HepG2 (cell line): Measurements from ENCODE around the gene CACNA1G. TPM values are rescaled to one million over a fixed set of nuclear protein-coding genes. Genes with fewer than 3 reads are reported as not detected.

Experiments used
- CBX1 ChIP-seq: IDR thresholded peaks from one replicate; pipeline ENCODE4 v1.6.1; 2016; ENCODE audit warnings: antibody characterized with exemption, low read depth
- CTCF ChIP-seq: sonication (generic); formaldehyde crosslinking; IDR thresholded peaks from 2 replicates; pipeline ENCODE4 v1.5.0; 2020; ENCODE audit warnings: mild to moderate bottlenecking, missing genetic modification reagents, moderate library complexity
- MATR3 ChIP-seq: sonication (generic); formaldehyde crosslinking; IDR thresholded peaks from 2 replicates; pipeline ENCODE4 v1.4.0; 2020; ENCODE audit warnings: missing genetic modification reagents
- NFATC3 ChIP-seq: sonication (generic); formaldehyde crosslinking; IDR thresholded peaks from 2 replicates; pipeline ENCODE4 v1.5.1; 2020; ENCODE audit warnings: mild to moderate bottlenecking, missing genetic modification reagents
- PRPF4 ChIP-seq: fragments of 200-400 bp; formaldehyde crosslinking; IDR thresholded peaks from 2 replicates; pipeline ENCODE4 v1.6.1; 2016; ENCODE audit warnings: low read length, low read depth; ENCODE audit not compliant: poor library complexity, severe bottlenecking
- SIX1 ChIP-seq: sonication (generic); formaldehyde crosslinking; IDR thresholded peaks from 2 replicates; pipeline ENCODE4 v1.4.0; 2020; ENCODE audit warnings: missing genetic modification reagents, borderline replicate concordance
- SP1 ChIP-seq, 2 experiments: fragments of 450-650 bp in 1 of 2; sonication (generic) in 1 of 2; formaldehyde crosslinking in 1 of 2; IDR thresholded peaks; 2 replicates each; pipeline versions ENCODE4 v1.4.0 to v1.6.1; 2016 to 2020; ENCODE audit warnings: missing genetic modification reagents in 1 of 2
- SSRP1 ChIP-seq: IDR thresholded peaks from 2 replicates; pipeline ENCODE4 v1.6.1; 2016; ENCODE audit warnings: control low read depth
- ZBTB40 ChIP-seq, 2 experiments: fragments of 450-650 bp in 1 of 2; sonication (generic) in 1 of 2; formaldehyde crosslinking in 1 of 2; IDR thresholded peaks; 2 replicates each; pipeline versions ENCODE4 v1.6.1 to v1.8.0; 2016 to 2022; ENCODE audit warnings: antibody characterized with exemption in 1 of 2, mild to moderate bottlenecking in 1 of 2, missing genetic modification reagents in 1 of 2
- ZBTB44 ChIP-seq: sonication (generic); formaldehyde crosslinking; IDR thresholded peaks from 2 replicates; pipeline ENCODE4 v1.4.0; 2020; ENCODE audit warnings: missing genetic modification reagents
- ZKSCAN8 ChIP-seq: IDR thresholded peaks from 2 replicates; pipeline ENCODE4 v1.6.1; 2016; ENCODE audit warnings: borderline replicate concordance, missing genetic modification reagents, missing compliant biosample characterization
- ZNF264 ChIP-seq: sonication (generic); formaldehyde crosslinking; IDR thresholded peaks from 2 replicates; pipeline ENCODE4 v1.4.0; 2020; ENCODE audit warnings: missing genetic modification reagents
- ZNF605 ChIP-seq: sonication (generic); formaldehyde crosslinking; IDR thresholded peaks from 2 replicates; pipeline ENCODE4 v1.8.0; 2022; ENCODE audit warnings: mild to moderate bottlenecking, missing genetic modification reagents
- ZNF660 ChIP-seq: sonication (generic); formaldehyde crosslinking; IDR thresholded peaks from 2 replicates; pipeline ENCODE4 v1.5.1; 2020; ENCODE audit warnings: mild to moderate bottlenecking, low read depth, missing genetic modification reagents, borderline replicate concordance
- ZNF781 ChIP-seq: sonication (generic); formaldehyde crosslinking; IDR thresholded peaks from 2 replicates; pipeline ENCODE4 v1.5.1; 2020; ENCODE audit warnings: borderline replicate concordance, mild to moderate bottlenecking, missing genetic modification reagents; ENCODE audit errors: not compliant biosample characterization
- ZNF839 ChIP-seq: sonication (generic); formaldehyde crosslinking; IDR thresholded peaks from 2 replicates; pipeline ENCODE4 v1.4.0; 2020; ENCODE audit warnings: missing genetic modification reagents, mild to moderate bottlenecking, borderline replicate concordance
- polyA plus RNA-seq, 8 experiments: library from polyadenylated mRNA; depleted of rRNA in 3 of 8; stranded (reverse) in 7 of 8; unstranded in 1 of 8; fragments of >200 nt; fragmentation: Illumina TruSeq in 4 of 8; extraction: Trizol in 4 of 8; gene quantifications; 2 replicates each; pipeline versions ENCODE4 v1.2.1 to v1.2.3, GENCODE V29; 2011 to 2016; ENCODE audit warnings: low read depth in 4 of 8, missing spikeins in 1 of 8, mixed read lengths in 1 of 8; ENCODE audit not compliant: insufficient read depth in 1 of 8
- total RNA-seq, 5 experiments: library from RNA; depleted of rRNA; stranded (reverse); fragments of >200 nt; fragmentation: Illumina TruSeq; extraction: Trizol; gene quantifications; 2 replicates each; pipeline ENCODE4 v1.2.3, GENCODE V29; 2016; ENCODE audit warnings: low read depth in 1 of 5

CACNA1G gene
- total and polyA plus RNA-seq, 2 of the 13 experiments (the other 11 are each of a cell fraction or from before 2014, with no cell fraction given): 0.02 TPM; not detected in 1

- TF ChIP-seq ZNF660 (CRISPR knock-in tag) (no peak), ZBTB44 (CRISPR knock-in tag) (no peak), SSRP1 (CRISPR knock-in tag) (no peak), PRPF4 (no peak), ZNF839 (CRISPR knock-in tag) (0 out of 2 replicates have a peak, but pooled peaks have one; percentile 13), ZKSCAN8 (no peak), SP1 (IDR thresholded peaks at IDR 0.05) (no peak), SP1 (CRISPR knock-in tag; IDR thresholded peaks at IDR 0.05) (peak; percentile 35; the same call in 1 of the 2 replicates), SIX1 (CRISPR knock-in tag) (no peak), ZNF264 (CRISPR knock-in tag) (no peak), ZNF781 (no peak), CBX1 (no peak), CTCF (CRISPR knock-in tag) (peak; percentile 50), NFATC3 (0 out of 2 replicates have a peak, but pooled peaks have one; percentile 16), ZNF605 (CRISPR knock-in tag) (no peak; the same call in 1 of the 2 replicates), MATR3 (CRISPR knock-in tag) (no peak), ZBTB40 (IDR thresholded peaks at IDR 0.05) (no peak), ZBTB40 (CRISPR knock-in tag; IDR thresholded peaks at IDR 0.05) (no peak)
Observed at GRCh38 chr17:50534222-50534978, 26.1 kb upstream of the CACNA1G start (continued).
